HCT116 (cell line): ENCODE data around the gene ODF4. TPM values are rescaled to one million over a fixed set of nuclear protein-coding genes. Genes with fewer than 3 reads are reported as not detected.

Experiments
- ATAC-seq: fragments of 200-7000 bp; cut with Tn5 transposase; 2 replicates; pipeline ENCODE4 v1.9.1; 2020; ENCODE audit warnings: mild to moderate bottlenecking, moderate library complexity
- BruUV-seq: library from RNA; stranded (reverse); fragments of 400-500 nt; replicated peaks from 2 replicates; lab custom pipeline; 2021; lab: Mats Ljungman, UMichigan
- CTCF ChIA-PET: fragments of 300-600 bp; sonication (Branson Sonifier 250); formaldehyde crosslinking; loops from one replicate; lab custom pipeline; 2021; ENCODE audit warnings: antibody characterized with exemption; lab: Charles Lee
- POLR2A ChIA-PET: fragments of 300-600, 350-600 bp; sonication (Branson Sonifier 250); formaldehyde crosslinking; loops from one replicate; lab custom pipeline; 2021; ENCODE audit warnings: antibody characterized with exemption; lab: Charles Lee
- RAD21 ChIA-PET, 2 experiments: fragments of 300-600 bp; sonication (Branson Sonifier 250); formaldehyde crosslinking; loops; one replicate each; lab custom pipeline; 2023; ENCODE audit warnings: low total read pairs in 2 of 2; ENCODE audit not compliant: uncharacterized antibody in 2 of 2, unreplicated experiment in 2 of 2, low non-redundant PET in 1 of 2; lab: Charles Lee
- DNase-seq: peaks from one replicate; pipeline ENCODE4 v3.0.0-alpha.2; 2010; ENCODE audit warnings: low read depth, low spot score
- H2AFZ ChIP-seq: fragments of 200-600 bp; shearing (Covaris generic), sonication (generic); 2 replicates; pipeline ENCODE4 v1.6.1; 2017; ENCODE audit warnings: low read depth, mixed run types, mixed read lengths, antibody characterized with exemption, low read length; ENCODE audit not compliant: poor library complexity, severe bottlenecking
- H3K27ac ChIP-seq: 2 replicates; pipeline ENCODE4 v1.5.1; 2012; ENCODE audit warnings: low read depth, low read length
- H3K27me3 ChIP-seq: fragments of 200-600 bp; sonication (generic); 2 replicates; pipeline ENCODE4 v1.6.1; 2016; ENCODE audit warnings: mixed run types, low read length, mixed read lengths; ENCODE audit not compliant: insufficient read depth
- H3K36me3 ChIP-seq, 2 experiments: fragments of 200-500 bp in 1 of 2; fragments of 200-600 bp in 1 of 2; sonication (Bioruptor generic) in 1 of 2; sonication (generic) in 1 of 2; 2 replicates each; pipeline versions ENCODE4 v1.5.1 to v1.6.1; 2014 to 2016; ENCODE audit warnings: low read length in 2 of 2, inconsistent platforms in 1 of 2, mixed read lengths in 1 of 2, mixed run types in 1 of 2; ENCODE audit not compliant: insufficient read depth in 2 of 2, control insufficient read depth in 1 of 2
- H3K4me1 ChIP-seq, 2 experiments: fragments of 200-600 bp in 1 of 2; sonication (generic) in 1 of 2; 2 replicates each; pipeline versions ENCODE4 v1.5.1 to v1.6.1; 2012 to 2017; ENCODE audit warnings: low read length in 2 of 2, inconsistent platforms in 1 of 2, mild to moderate bottlenecking in 1 of 2, mixed read lengths in 1 of 2, mixed run types in 1 of 2, moderate library complexity in 1 of 2; ENCODE audit not compliant: insufficient read depth in 2 of 2, control insufficient read depth in 1 of 2
- H3K4me2 ChIP-seq: fragments of 200-600 bp; sonication (generic); 2 replicates; pipeline ENCODE4 v1.6.1; 2017; ENCODE audit warnings: mixed run types, low read length, mixed read lengths
- H3K4me3 ChIP-seq, 2 experiments: fragments of 200-600 bp in 1 of 2; sonication (generic) in 1 of 2; replicated peaks in 1 of 2; 2 replicates each; pipeline ENCODE4 v1.5.1; 2011 to 2016; ENCODE audit warnings: low read length in 2 of 2, control low read depth in 1 of 2, low read depth in 1 of 2, mild to moderate bottlenecking in 1 of 2, mixed read lengths in 1 of 2, mixed run types in 1 of 2
- H3K79me2 ChIP-seq: fragments of 200-600 bp; sonication (generic); 2 replicates; pipeline ENCODE4 v1.6.1; 2017; ENCODE audit warnings: mild to moderate bottlenecking, mixed run types, low read length, moderate library complexity, mixed read lengths; ENCODE audit not compliant: insufficient read depth
- H3K9ac ChIP-seq: fragments of 200-600 bp; sonication (generic); 2 replicates; pipeline ENCODE4 v1.6.1; 2016; ENCODE audit warnings: low read length, mixed read lengths
- H3K9me2 ChIP-seq: fragments of 200-600 bp; sonication (generic), shearing (Covaris generic); 2 replicates; pipeline ENCODE4 v1.6.1; 2017; ENCODE audit warnings: mixed run types, mild to moderate bottlenecking, moderate library complexity; ENCODE audit not compliant: insufficient read depth
- H3K9me3 ChIP-seq, 2 experiments: fragments of 200-500 bp in 1 of 2; fragments of 200-600 bp in 1 of 2; sonication (Bioruptor generic) in 1 of 2; sonication (generic) in 1 of 2; 2 replicates each; pipeline ENCODE4 v1.6.1; 2014 to 2017; ENCODE audit warnings: low read length in 2 of 2, mixed read lengths in 2 of 2, inconsistent platforms in 1 of 2, low read depth in 1 of 2, mild to moderate bottlenecking in 1 of 2, mixed run types in 1 of 2, moderate library complexity in 1 of 2; ENCODE audit not compliant: control insufficient read depth in 1 of 2, insufficient read depth in 1 of 2
- H4K20me1 ChIP-seq: fragments of 200-600 bp; sonication (generic), shearing (Covaris generic); 2 replicates; pipeline ENCODE4 v1.6.1; 2017; ENCODE audit warnings: mixed run types, mild to moderate bottlenecking, moderate library complexity; ENCODE audit not compliant: insufficient read depth
- CBX3 ChIP-seq: IDR thresholded peaks from 2 replicates; pipeline ENCODE4 v1.6.1; 2012; ENCODE audit warnings: low read depth
- EGR1 ChIP-seq: IDR thresholded peaks from 2 replicates; pipeline ENCODE4 v1.6.1; 2012; ENCODE audit warnings: low read depth
- ELF1 ChIP-seq: IDR thresholded peaks from 2 replicates; pipeline ENCODE4 v1.6.1; 2012; ENCODE audit warnings: low read depth, borderline replicate concordance
- EZH2phosphoT487 ChIP-seq: fragments of 200-600 bp; IDR thresholded peaks from 2 replicates; pipeline ENCODE4 v1.6.1; 2018; ENCODE audit warnings: antibody characterized with exemption, borderline replicate concordance
- SIN3A ChIP-seq: IDR thresholded peaks from 2 replicates; pipeline ENCODE4 v1.6.1; 2012; ENCODE audit warnings: low read depth
- ZFX ChIP-seq: fragments of 450-650 bp; IDR thresholded peaks from 2 replicates; pipeline ENCODE4 v1.6.1; 2017
- intact Hi-C: fragments of 100-400 bp; cut with micrococcal nuclease; formaldehyde crosslinking; loops from 2 replicates; pipeline ENCODE4 v1.10.0; 2022
- total RNA-seq: library from RNA; stranded (reverse); gene quantifications from one replicate; pipeline ENCODE4 v1.2.1, GENCODE V29; 2021; ENCODE audit not compliant: unreplicated experiment
- TF ChIP-seq, protein P1 (sequence below): IDR thresholded peaks from 2 replicates; pipeline ENCODE4 v1.6.1; 2012; ENCODE audit warnings: low read depth
- TF ChIP-seq, protein P2 (sequence below): IDR thresholded peaks from 2 replicates; pipeline ENCODE4 v1.6.1; 2011; ENCODE audit warnings: mild to moderate bottlenecking, low read length, moderate library complexity; ENCODE audit not compliant: insufficient replicate concordance; ENCODE audit errors: extremely low read depth

Gene ODF4
- total RNA-seq, 1 experiment from 2014 or later: not detected

- no TSS peak for BruUV-seq
- RAD21 ChIA-PET: no interaction called here
- intact Hi-C loops: no loop called here
These were observed 14.6 kb downstream of the ODF4 start for GRCh38 chr17:8354236-8354635.

More at GRCh38 chr17:8354236-8354635, 14.6 kb downstream of the ODF4 start:
- Histone ChIP-seq H3K27ac (no peak overlapping the region), H3K9me2 (no peaks in the 10 kb centered on the region), H3K9me3 (no peaks in the 10 kb centered on the region), H2AFZ (no peak overlapping the region), H3K9ac (no peak overlapping the region), H3K4me1 (no peaks in the 10 kb centered on the region), H3K4me2 (no peak overlapping the region), H3K79me2 (no peaks in the 10 kb centered on the region), H3K4me3 (no peak overlapping the region), H3K36me3 (no peaks in the 10 kb centered on the region)
- ATAC-seq: no peak
- POLR2A ChIA-PET: no interaction called here
- no peak for DNase-seq
- CTCF ChIA-PET: no interaction called here
- TF ChIP-seq SIN3A: no peak
- no peak for TF ChIP-seq ZFX
- TF ChIP-seq, protein P1, sequence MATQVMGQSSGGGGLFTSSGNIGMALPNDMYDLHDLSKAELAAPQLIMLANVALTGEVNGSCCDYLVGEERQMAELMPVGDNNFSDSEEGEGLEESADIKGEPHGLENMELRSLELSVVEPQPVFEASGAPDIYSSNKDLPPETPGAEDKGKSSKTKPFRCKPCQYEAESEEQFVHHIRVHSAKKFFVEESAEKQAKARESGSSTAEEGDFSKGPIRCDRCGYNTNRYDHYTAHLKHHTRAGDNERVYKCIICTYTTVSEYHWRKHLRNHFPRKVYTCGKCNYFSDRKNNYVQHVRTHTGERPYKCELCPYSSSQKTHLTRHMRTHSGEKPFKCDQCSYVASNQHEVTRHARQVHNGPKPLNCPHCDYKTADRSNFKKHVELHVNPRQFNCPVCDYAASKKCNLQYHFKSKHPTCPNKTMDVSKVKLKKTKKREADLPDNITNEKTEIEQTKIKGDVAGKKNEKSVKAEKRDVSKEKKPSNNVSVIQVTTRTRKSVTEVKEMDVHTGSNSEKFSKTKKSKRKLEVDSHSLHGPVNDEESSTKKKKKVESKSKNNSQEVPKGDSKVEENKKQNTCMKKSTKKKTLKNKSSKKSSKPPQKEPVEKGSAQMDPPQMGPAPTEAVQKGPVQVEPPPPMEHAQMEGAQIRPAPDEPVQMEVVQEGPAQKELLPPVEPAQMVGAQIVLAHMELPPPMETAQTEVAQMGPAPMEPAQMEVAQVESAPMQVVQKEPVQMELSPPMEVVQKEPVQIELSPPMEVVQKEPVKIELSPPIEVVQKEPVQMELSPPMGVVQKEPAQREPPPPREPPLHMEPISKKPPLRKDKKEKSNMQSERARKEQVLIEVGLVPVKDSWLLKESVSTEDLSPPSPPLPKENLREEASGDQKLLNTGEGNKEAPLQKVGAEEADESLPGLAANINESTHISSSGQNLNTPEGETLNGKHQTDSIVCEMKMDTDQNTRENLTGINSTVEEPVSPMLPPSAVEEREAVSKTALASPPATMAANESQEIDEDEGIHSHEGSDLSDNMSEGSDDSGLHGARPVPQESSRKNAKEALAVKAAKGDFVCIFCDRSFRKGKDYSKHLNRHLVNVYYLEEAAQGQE: no peak
- no peak for TF ChIP-seq CBX3
- TF ChIP-seq ELF1: no peak
- TF ChIP-seq EZH2phosphoT487: no peak
- TF ChIP-seq, protein P2, sequence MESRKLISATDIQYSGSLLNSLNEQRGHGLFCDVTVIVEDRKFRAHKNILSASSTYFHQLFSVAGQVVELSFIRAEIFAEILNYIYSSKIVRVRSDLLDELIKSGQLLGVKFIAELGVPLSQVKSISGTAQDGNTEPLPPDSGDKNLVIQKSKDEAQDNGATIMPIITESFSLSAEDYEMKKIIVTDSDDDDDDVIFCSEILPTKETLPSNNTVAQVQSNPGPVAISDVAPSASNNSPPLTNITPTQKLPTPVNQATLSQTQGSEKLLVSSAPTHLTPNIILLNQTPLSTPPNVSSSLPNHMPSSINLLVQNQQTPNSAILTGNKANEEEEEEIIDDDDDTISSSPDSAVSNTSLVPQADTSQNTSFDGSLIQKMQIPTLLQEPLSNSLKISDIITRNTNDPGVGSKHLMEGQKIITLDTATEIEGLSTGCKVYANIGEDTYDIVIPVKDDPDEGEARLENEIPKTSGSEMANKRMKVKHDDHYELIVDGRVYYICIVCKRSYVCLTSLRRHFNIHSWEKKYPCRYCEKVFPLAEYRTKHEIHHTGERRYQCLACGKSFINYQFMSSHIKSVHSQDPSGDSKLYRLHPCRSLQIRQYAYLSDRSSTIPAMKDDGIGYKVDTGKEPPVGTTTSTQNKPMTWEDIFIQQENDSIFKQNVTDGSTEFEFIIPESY: no peak
- TF ChIP-seq EGR1: no peak
- TF ChIP-seq, all 23 proteins: peak for 0
- no peaks in the 10 kb centered on the region for H3K27me3 ChIP-seq
- no peaks in the 10 kb centered on the region for H4K20me1 ChIP-seq
